ENCODE data around the gene CCN5. TPM values are rescaled to one million over a fixed set of nuclear protein-coding genes. Genes with fewer than 3 reads are reported as not detected.

CCN5 gene
- total and polyA plus RNA-seq, 2 experiments from 2014 or later, result 23.6 to 47.3 TPM

- Histone ChIP-seq H4K20me1 (ENCODE audit: insufficient read depth) (no peaks in the 10 kb centered on the region), H3F3A (ENCODE audit: insufficient read depth) (no peaks in the 10 kb centered on the region), H3K27me3 (replicated peaks; ENCODE audit: insufficient read depth) (peaks cover 20% of the 10 kb centered on the region), H3K27ac (no peak overlapping the region), H3K9ac (no peak overlapping the region), H3K4me2 (ENCODE audit: unreplicated experiment) (no peak overlapping the region), H3K4me1 (ENCODE audit: insufficient read depth) (no peaks in the 10 kb centered on the region), H3K9me3 (ENCODE audit: low read depth) (no peaks in the 10 kb centered on the region), H3K79me2 (ENCODE audit: insufficient read depth) (no peaks in the 10 kb centered on the region), H3K4me3 (no peak overlapping the region), H2AFZ (no peak overlapping the region), H3K36me3 (ENCODE audit: low read depth) (no peaks in the 10 kb centered on the region), H3K9me2 (ENCODE audit: insufficient read depth) (no peaks in the 10 kb centered on the region)
- in situ Hi-C loops (cut with MboI), result no loop called here
- WGBS, 2 experiments (ENCODE audit: low coverage in 1 of 2, low lambda C conversion rate in 2 of 2, missing lambda C conversion rate in 2 of 2), result 42 to 53% methylated on average over 7 of the region's 7 CpGs
- peak; percentile 16 for DNase-seq
- no peak for TF ChIP-seq EZH2phosphoT487 (IDR thresholded peaks at IDR 0.05; ENCODE audit: insufficient read depth, low read depth)
- no peak for TF ChIP-seq EZH2 (IDR thresholded peaks at IDR 0.05; ENCODE audit: insufficient read depth, poor library complexity, severe bottlenecking)
These were observed 50.7 kb downstream of the CCN5 start for GRCh38 chr20:44765701-44766347.

DNA sequence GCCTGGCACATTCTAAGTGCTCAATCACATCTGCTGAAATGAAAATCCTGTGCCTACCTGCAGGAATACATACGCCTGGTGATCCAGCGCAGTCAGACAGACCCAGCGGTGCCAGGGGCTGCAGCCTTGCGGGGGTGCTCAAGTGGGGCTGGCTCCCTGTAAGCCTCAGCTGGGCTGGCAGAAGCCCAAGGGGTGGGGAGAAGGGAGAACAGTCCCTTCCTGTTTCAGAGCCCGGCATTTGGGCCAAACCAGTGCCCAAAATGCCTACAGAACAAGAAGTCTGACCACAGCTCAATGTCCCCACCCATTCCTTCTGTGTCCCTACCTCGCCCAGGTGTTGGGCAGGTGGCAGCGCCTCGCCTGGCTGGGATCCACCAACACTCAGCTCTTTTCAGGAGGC is 53.1 kb downstream of the CCN5 start:
- no peaks in the 10 kb centered on the region for H3K79me2 ChIP-seq (ENCODE audit: insufficient read depth)
- no peak overlapping the region for H3K4me2 ChIP-seq (ENCODE audit: unreplicated experiment)
- peaks cover 26% of the 10 kb centered on the region for H3K27me3 ChIP-seq (replicated peaks; ENCODE audit: insufficient read depth)
- no peak for DNase-seq
- no peak overlapping the region for H3K9ac ChIP-seq
- no peaks in the 10 kb centered on the region for H4K20me1 ChIP-seq (ENCODE audit: insufficient read depth)
- in situ Hi-C loops (cut with MboI), result no loop called here
- no peak overlapping the region for H2AFZ ChIP-seq
- no peaks in the 10 kb centered on the region for H3K9me2 ChIP-seq (ENCODE audit: insufficient read depth)
- 56 to 58% methylated on average over 8 of the region's 8 CpGs for WGBS, 2 experiments (ENCODE audit: low coverage in 1 of 2, low lambda C conversion rate in 2 of 2, missing lambda C conversion rate in 2 of 2)
- no peaks in the 10 kb centered on the region for H3K4me1 ChIP-seq (ENCODE audit: insufficient read depth)
- no peaks in the 10 kb centered on the region for H3K9me3 ChIP-seq (ENCODE audit: low read depth)
- no peaks in the 10 kb centered on the region for H3F3A ChIP-seq (ENCODE audit: insufficient read depth)
- no peaks in the 10 kb centered on the region for H3K36me3 ChIP-seq (ENCODE audit: low read depth)
- H3K4me3 ChIP-seq, result no peak overlapping the region
- no peak for TF ChIP-seq EZH2phosphoT487 (IDR thresholded peaks at IDR 0.05; ENCODE audit: insufficient read depth, low read depth)
- TF ChIP-seq EZH2 (IDR thresholded peaks at IDR 0.05; ENCODE audit: insufficient read depth, poor library complexity, severe bottlenecking), result no peak
- no peak overlapping the region for H3K27ac ChIP-seq

GRCh38 chr20:44768854-44769480 is 53.8 kb downstream of the CCN5 start:
- Histone ChIP-seq H3K9ac (no peak overlapping the region), H3K4me3 (no peak overlapping the region), H2AFZ (no peak overlapping the region), H3K36me3 (ENCODE audit: low read depth) (no peaks in the 10 kb centered on the region), H3K27ac (no peak overlapping the region), H3K4me1 (ENCODE audit: insufficient read depth) (no peaks in the 10 kb centered on the region), H3K79me2 (ENCODE audit: insufficient read depth) (no peaks in the 10 kb centered on the region), H3K27me3 (replicated peaks; ENCODE audit: insufficient read depth) (peaks cover 26% of the 10 kb centered on the region), H3F3A (ENCODE audit: insufficient read depth) (no peaks in the 10 kb centered on the region), H4K20me1 (ENCODE audit: insufficient read depth) (no peaks in the 10 kb centered on the region), H3K4me2 (ENCODE audit: unreplicated experiment) (no peak overlapping the region), H3K9me3 (ENCODE audit: low read depth) (no peaks in the 10 kb centered on the region), H3K9me2 (ENCODE audit: insufficient read depth) (no peaks in the 10 kb centered on the region)
- DNase-seq, result no peak
- WGBS, 2 experiments (ENCODE audit: low coverage in 1 of 2, low lambda C conversion rate in 2 of 2, missing lambda C conversion rate in 2 of 2), result 28 to 29% methylated on average over 5 of the region's 5 CpGs
- TF ChIP-seq EZH2phosphoT487 (IDR thresholded peaks at IDR 0.05; ENCODE audit: insufficient read depth, low read depth) (no peak), EZH2 (IDR thresholded peaks at IDR 0.05; ENCODE audit: insufficient read depth, poor library complexity, severe bottlenecking) (no peak)
- in situ Hi-C loops (cut with MboI), result no loop called here

DNA sequence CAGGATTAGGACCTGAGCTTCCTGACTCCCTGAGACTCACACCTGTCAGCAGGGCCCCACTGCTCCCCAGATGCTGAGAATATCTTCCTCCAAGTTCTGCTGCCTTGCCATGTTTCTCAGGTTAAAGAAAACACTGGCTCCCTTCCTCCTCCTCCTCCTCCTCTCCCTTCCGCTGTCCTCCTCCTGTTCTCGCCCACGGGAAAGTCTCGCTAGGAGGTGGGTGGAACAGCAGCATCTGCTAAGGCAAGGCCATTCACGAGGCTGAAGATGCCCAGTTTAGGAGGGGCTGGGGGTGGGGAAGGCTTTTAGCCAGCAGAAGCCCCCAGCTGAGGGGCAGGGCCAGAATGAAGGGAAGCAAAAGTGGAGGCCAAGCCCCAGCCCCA is 54.3 kb downstream of the CCN5 start:
- Histone ChIP-seq H3K4me1 (ENCODE audit: insufficient read depth) (no peaks in the 10 kb centered on the region), H3K36me3 (ENCODE audit: low read depth) (no peaks in the 10 kb centered on the region), H3K9ac (no peak overlapping the region), H2AFZ (no peak overlapping the region), H3K27ac (no peak overlapping the region), H3F3A (ENCODE audit: insufficient read depth) (no peaks in the 10 kb centered on the region), H3K9me3 (ENCODE audit: low read depth) (no peaks in the 10 kb centered on the region), H3K79me2 (ENCODE audit: insufficient read depth) (no peaks in the 10 kb centered on the region), H3K4me2 (ENCODE audit: unreplicated experiment) (no peak overlapping the region), H3K4me3 (no peak overlapping the region), H4K20me1 (ENCODE audit: insufficient read depth) (no peaks in the 10 kb centered on the region), H3K27me3 (replicated peaks; ENCODE audit: insufficient read depth) (peaks cover 25% of the 10 kb centered on the region), H3K9me2 (ENCODE audit: insufficient read depth) (no peaks in the 10 kb centered on the region)
- DNase-seq, result no peak
- TF ChIP-seq EZH2phosphoT487 (IDR thresholded peaks at IDR 0.05; ENCODE audit: insufficient read depth, low read depth), result no peak
- TF ChIP-seq EZH2 (IDR thresholded peaks at IDR 0.05; ENCODE audit: insufficient read depth, poor library complexity, severe bottlenecking), result no peak
- 58 to 69% methylated on average over 5 of the region's 5 CpGs for WGBS, 2 experiments (ENCODE audit: low coverage in 1 of 2, low lambda C conversion rate in 2 of 2, missing lambda C conversion rate in 2 of 2)
- in situ Hi-C loops (cut with MboI), result no loop called here
